Gastroesophageal sphincter (tissue), 2 donors: Measurements from ENCODE around the gene CCL11.

Experiments used
- EP300 ChIP-seq: sonication (generic); formaldehyde crosslinking; IDR thresholded peaks from one replicate; pipeline ENCODE4 v1.6.1; 2017; ENCODE audit warnings: antibody characterized with exemption, mild to moderate bottlenecking
- POLR2A ChIP-seq, 2 donors: fragments of 450-650 bp; IDR thresholded peaks; one replicate each; pipeline ENCODE4 v1.6.1; 2017; ENCODE audit warnings: antibody characterized with exemption in 2 of 2, mild to moderate bottlenecking in 2 of 2, moderate library complexity in 1 of 2

DNA sequence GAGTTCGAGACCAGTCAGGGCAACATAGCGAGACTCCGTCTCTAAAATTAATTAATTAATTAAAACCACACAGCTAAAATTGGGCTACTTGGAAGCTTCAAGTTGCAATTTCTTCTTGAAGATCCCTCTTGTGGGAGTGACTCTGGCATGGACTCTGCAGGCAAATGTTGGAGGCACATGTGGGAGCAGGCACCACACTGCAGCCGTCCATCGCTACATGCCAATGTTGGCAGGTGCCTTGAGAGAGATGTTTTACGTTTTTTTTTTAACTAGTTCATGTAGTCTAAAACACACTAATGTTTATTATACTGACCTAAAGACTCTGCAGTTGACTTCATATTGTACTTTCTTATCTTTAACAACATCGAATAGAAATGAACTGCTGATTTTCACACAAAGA is 25.7 kb downstream of the CCL11 start:
- TF ChIP-seq POLR2A (IDR thresholded peaks at IDR 0.05) = no peak
- TF ChIP-seq EP300 = no peak
